Suprapubic skin (tissue), 4 donors: ENCODE measurements around the gene SEC11A. TPM values are rescaled to one million over a fixed set of nuclear protein-coding genes. Genes with fewer than 3 reads are reported as not detected.
"Not testable (repeated sequence)": the region's sequence is repeated elsewhere in the genome, so short reads cannot be mapped to it uniquely, and the experiment has no call there.

Experiments used
- DNase-seq, 2 donors: peaks; one replicate each; pipeline ENCODE4 v3.0.0-alpha.2; 2019; ENCODE audit warnings: low spot score in 2 of 2
- H3K27ac ChIP-seq: fragments of 200-600 bp; sonication (generic); one replicate; pipeline ENCODE4 v1.5.1; 2019
- H3K27me3 ChIP-seq: fragments of 200-600 bp; sonication (generic); one replicate; pipeline ENCODE4 v1.5.1; 2019
- H3K36me3 ChIP-seq: fragments of 200-600 bp; sonication (generic); one replicate; pipeline ENCODE4 v1.5.1; 2019
- H3K4me1 ChIP-seq: fragments of 200-600 bp; sonication (generic); one replicate; pipeline ENCODE4 v1.5.1; 2019
- H3K4me3 ChIP-seq: fragments of 200-600 bp; sonication (generic); one replicate; pipeline ENCODE4 v1.5.1; 2019; ENCODE audit warnings: mild to moderate bottlenecking
- H3K9me3 ChIP-seq: fragments of 200-600 bp; sonication (generic); one replicate; pipeline ENCODE4 v1.5.1; 2019
- EP300 ChIP-seq: sonication (generic); formaldehyde crosslinking; IDR thresholded peaks from one replicate; pipeline ENCODE4 v1.6.1; 2017; ENCODE audit warnings: antibody characterized with exemption
- POLR2A ChIP-seq, 2 donors: fragments of 450-650 bp; IDR thresholded peaks; one replicate each; pipeline ENCODE4 v1.6.1; 2017; ENCODE audit warnings: antibody characterized with exemption in 2 of 2, mild to moderate bottlenecking in 2 of 2, moderate library complexity in 2 of 2
- POLR2AphosphoS5 ChIP-seq, 3 donors: sonication (generic); formaldehyde crosslinking; IDR thresholded peaks; one replicate each; pipeline ENCODE4 v1.6.1; 2017; ENCODE audit warnings: antibody characterized with exemption in 3 of 3
- WGBS: methylation state at CpG from one replicate; pipeline ENCODE4 v1.1.5; 2018; 5-methylcytosine and 5-hydroxymethylcytosine counted together
- total RNA-seq, 4 donors: library from RNA; depleted of rRNA; stranded (reverse); fragments of >200 nt; gene quantifications; one replicate each; pipeline ENCODE4 v1.1.0, GENCODE V29; 2016
- TF ChIP-seq, protein P1 (sequence below), 2 donors: fragments of 200-600 bp in 1 of 2; fragments of 450-650 bp in 1 of 2; sonication (generic) in 1 of 2; IDR thresholded peaks; one replicate each; pipeline ENCODE4 v1.5.1; 2016 to 2019; ENCODE audit warnings: antibody characterized with exemption in 2 of 2, mild to moderate bottlenecking in 1 of 2, moderate library complexity in 1 of 2

Gene SEC11A
- total RNA-seq, 4 donors from 2014 or later, result 44.3 to 52.9 (median 47.3) TPM

DNA sequence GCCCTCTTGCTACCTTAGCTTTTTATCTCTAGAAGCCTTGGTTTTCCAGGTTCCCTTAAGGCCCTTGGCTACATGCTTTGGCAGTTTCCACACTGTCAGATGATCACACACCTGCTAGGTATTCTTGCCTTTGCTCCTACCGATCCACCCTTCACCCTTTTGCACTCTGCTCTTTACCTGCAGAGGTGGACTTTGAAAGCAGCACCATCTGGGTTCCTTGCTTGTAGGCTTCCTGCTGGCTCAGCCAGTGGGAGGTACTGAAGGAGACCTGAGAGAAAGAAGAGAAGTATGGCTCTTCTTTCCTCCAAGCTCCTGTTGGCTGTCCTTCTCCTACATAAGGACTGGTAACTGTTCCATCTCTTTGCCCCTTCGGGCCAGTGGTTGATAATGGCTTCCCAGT, 25.2 kb upstream of the SEC11A start:
- TF ChIP-seq POLR2AphosphoS5 (IDR thresholded peaks at IDR 0.05), result no peak
- TF ChIP-seq, protein P1, sequence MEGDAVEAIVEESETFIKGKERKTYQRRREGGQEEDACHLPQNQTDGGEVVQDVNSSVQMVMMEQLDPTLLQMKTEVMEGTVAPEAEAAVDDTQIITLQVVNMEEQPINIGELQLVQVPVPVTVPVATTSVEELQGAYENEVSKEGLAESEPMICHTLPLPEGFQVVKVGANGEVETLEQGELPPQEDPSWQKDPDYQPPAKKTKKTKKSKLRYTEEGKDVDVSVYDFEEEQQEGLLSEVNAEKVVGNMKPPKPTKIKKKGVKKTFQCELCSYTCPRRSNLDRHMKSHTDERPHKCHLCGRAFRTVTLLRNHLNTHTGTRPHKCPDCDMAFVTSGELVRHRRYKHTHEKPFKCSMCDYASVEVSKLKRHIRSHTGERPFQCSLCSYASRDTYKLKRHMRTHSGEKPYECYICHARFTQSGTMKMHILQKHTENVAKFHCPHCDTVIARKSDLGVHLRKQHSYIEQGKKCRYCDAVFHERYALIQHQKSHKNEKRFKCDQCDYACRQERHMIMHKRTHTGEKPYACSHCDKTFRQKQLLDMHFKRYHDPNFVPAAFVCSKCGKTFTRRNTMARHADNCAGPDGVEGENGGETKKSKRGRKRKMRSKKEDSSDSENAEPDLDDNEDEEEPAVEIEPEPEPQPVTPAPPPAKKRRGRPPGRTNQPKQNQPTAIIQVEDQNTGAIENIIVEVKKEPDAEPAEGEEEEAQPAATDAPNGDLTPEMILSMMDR (IDR thresholded peaks at IDR 0.05), result no peak
- no peak for TF ChIP-seq EP300
- TF ChIP-seq POLR2A (IDR thresholded peaks at IDR 0.05), result no peak
- Histone ChIP-seq H3K27me3 (no peaks in the 10 kb centered on the region), H3K27ac (no peak overlapping the region), H3K9me3 (no peaks in the 10 kb centered on the region), H3K4me1 (peaks cover 6% of the 10 kb centered on the region), H3K36me3 (no peaks in the 10 kb centered on the region), H3K4me3 (no peak overlapping the region)
- no peak for DNase-seq
- 74% methylated on average over 2 of the region's 2 CpGs for WGBS

DNA sequence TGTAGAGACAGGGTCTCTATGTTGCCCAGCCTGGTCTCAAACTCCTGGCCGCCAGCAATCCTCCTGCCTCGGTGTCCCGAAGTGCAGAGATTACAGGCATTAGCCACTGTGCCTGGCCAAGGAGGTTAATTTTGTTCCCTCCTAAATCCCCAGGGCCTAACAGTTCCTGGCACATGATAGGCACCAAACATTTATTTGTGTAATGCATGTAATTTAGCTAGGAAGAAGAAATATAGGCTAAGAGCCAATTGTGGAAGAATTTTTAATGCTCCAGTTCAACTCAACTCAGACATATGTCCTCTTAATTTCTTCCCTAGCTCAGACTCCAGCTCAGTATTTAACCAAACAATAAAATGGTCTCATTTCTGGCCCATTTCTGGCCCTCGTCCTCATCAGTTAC, 24.8 kb upstream of the SEC11A start:
- H3K27ac ChIP-seq, result no peak overlapping the region
- H3K27me3 ChIP-seq, result no peaks in the 10 kb centered on the region
- H3K36me3 ChIP-seq, result no peaks in the 10 kb centered on the region
- no peak overlapping the region for H3K4me3 ChIP-seq
- TF ChIP-seq, protein P1 (IDR thresholded peaks at IDR 0.05), result no peak
- TF ChIP-seq POLR2A (IDR thresholded peaks at IDR 0.05) (no peak), EP300 (no peak), POLR2AphosphoS5 (IDR thresholded peaks at IDR 0.05) (no peak)
- H3K4me1 ChIP-seq, result peaks cover 4% of the 10 kb centered on the region
- WGBS, result 84% methylated on average over 4 of the region's 4 CpGs
- no peaks in the 10 kb centered on the region for H3K9me3 ChIP-seq
- no peak for DNase-seq

DNA sequence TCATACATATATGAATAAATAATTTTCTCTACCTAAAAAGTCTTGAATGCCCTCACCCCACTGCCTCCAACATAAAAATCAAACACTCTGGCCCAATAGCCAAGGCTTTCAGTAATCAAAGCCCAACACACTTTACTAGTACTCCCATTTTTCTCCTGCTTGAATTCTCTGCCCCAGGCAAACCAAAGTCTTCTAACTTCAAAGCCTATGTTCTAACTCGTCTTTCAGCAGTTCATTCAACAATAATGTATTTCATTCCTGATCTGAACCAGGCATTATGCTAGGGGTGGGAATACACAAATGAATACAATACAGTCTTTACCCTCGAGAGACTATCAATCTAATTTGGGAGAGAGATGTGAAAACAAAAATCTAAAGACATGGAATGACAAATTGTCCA, 21.1 kb upstream of the SEC11A start:
- H3K27me3 ChIP-seq, result no peaks in the 10 kb centered on the region
- TF ChIP-seq POLR2AphosphoS5 (IDR thresholded peaks at IDR 0.05) (no peak), EP300 (no peak), POLR2A (IDR thresholded peaks at IDR 0.05) (no peak)
- TF ChIP-seq, protein P1 (IDR thresholded peaks at IDR 0.05), result no peak
- no peak for DNase-seq
- no peak overlapping the region for H3K4me3 ChIP-seq
- H3K9me3 ChIP-seq, result no peaks in the 10 kb centered on the region
- 34% methylated on average over 2 of the region's 2 CpGs for WGBS
- H3K27ac ChIP-seq, result no peak overlapping the region
- no peaks in the 10 kb centered on the region for H3K4me1 ChIP-seq
- H3K36me3 ChIP-seq, result no peaks in the 10 kb centered on the region

DNA sequence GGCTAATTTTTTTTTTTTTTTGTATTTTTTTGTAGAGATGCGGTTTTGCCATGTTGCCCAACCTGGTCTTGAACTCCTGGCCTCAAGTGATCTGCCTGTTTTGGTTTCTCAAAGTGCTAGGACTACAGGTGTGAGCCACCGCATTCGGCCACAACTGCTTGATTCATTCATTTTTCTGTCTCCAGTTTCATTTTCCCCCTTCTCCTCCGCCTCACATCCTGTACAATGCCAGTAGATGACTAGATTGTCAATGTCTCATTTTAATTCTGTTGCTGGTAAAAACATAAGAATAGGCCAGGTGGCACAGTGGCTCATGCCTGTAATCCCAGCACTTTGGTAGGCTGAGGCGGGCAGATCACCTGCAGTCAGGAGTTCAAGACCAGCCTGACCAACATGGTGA, 20.4 kb upstream of the SEC11A start:
- H3K27me3 ChIP-seq, result no peaks in the 10 kb centered on the region
- WGBS, result 90% methylated on average over 5 of the region's 5 CpGs
- no peaks in the 10 kb centered on the region for H3K36me3 ChIP-seq
- H3K9me3 ChIP-seq, result no peaks in the 10 kb centered on the region
- TF ChIP-seq POLR2A (IDR thresholded peaks at IDR 0.05), result no peak
- no peak for TF ChIP-seq EP300
- TF ChIP-seq POLR2AphosphoS5 (IDR thresholded peaks at IDR 0.05), result no peak
- TF ChIP-seq, protein P1 (IDR thresholded peaks at IDR 0.05), result no peak
- no peaks in the 10 kb centered on the region for H3K4me1 ChIP-seq
- H3K4me3 ChIP-seq, result no peak overlapping the region
- H3K27ac ChIP-seq, result no peak overlapping the region
- peak in 1 of 2 donors; percentile 9 for DNase-seq

DNA sequence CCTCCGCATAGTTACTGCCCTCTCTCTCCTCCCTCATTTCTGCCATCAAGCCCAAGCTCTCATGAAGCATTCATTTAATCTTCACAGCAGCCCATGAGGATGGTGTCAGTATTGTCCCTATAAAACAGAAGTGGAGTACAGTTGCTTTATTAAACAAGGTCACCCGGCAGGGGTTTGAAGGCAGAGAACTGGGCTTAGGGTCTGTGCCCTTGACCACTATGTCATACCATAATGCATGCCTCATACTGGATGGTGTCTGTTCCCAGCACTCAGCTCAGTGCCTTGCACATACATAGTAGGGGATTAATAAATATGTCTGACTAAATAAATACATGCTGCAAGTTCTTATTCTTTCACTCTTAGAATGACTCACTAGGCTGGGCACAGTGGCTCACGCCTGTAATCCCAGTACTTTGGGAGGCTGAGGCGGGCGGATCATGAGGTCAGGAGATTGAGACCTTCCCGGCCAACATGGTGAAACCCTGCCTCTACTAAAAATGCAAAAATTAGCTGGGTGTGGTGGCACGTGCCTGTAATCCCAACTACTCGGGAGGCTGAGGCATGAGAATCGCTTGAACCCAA, 19.6 kb upstream of the SEC11A start:
- H3K27ac ChIP-seq, H3K9me3 ChIP-seq, H3K36me3 ChIP-seq, H3K27me3 ChIP-seq, H3K4me1 ChIP-seq: not testable (repeated sequence)
- 69% methylated on average over 9 of the region's 9 CpGs for WGBS
- H3K4me3 ChIP-seq, result peak overlapping the region; percentile 15
- DNase-seq, result peak in 1 of 2 donors; percentile 21
